Hippocampal formation (tissue), 2 donors: ENCODE measurements around the gene ZFYVE21.

Experiments
- DNase-seq, 2 donors: peaks; one replicate each; lab custom pipeline; 2025; lab: John Stamatoyannopoulos, UW

Gene ZFYVE21

DNA sequence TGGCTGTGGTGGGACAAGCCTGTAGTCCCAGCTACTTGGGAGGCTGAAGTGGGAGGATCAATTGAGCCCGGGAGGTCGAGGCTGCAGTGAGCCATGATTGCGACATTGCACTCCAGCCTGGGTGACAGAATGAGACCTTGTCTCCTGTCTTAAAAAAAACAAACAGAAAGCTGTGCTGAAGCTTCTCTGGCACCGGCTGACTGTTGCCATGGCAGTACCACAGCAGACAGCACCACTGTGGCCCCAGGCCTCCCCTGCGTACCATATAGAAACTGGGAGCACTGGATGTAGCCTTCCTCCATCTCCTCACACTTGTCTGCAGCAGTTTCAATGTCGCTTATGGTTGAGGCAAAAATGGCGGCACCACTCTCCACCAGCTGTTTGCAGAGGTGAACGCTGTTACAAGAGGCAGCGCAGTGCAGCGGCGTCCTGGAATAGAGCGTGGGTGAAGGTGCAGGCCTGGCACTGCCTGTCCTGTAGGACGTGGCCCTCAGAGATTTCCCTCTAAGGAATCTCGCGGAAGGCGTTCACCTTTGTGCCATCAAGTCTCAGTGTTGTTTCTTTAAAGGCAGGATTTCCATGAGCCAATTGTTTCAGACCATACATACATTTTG lies 21.9 kb downstream of the ZFYVE21 start:
- DNase-seq, result no peak

DNA sequence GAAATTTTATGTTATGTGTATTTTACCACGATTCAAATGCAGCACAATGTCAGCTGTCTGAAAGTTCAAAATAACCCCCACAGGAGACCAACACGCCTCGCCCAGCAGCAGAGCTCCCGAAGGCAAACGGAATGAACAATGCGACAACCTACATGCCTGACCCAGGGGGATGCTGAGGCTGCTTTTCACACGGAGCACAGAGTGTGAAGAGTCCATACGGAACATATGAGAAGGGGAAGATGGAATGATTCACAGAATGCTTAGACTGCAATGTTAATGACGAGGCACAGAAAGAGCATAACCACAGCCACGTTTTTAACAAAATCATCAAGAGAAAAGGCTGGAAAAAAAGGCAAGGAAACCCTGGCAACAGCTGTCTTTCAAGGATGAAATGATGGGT lies 22.6 kb downstream of the ZFYVE21 start:
- DNase-seq, result no peak

DNA sequence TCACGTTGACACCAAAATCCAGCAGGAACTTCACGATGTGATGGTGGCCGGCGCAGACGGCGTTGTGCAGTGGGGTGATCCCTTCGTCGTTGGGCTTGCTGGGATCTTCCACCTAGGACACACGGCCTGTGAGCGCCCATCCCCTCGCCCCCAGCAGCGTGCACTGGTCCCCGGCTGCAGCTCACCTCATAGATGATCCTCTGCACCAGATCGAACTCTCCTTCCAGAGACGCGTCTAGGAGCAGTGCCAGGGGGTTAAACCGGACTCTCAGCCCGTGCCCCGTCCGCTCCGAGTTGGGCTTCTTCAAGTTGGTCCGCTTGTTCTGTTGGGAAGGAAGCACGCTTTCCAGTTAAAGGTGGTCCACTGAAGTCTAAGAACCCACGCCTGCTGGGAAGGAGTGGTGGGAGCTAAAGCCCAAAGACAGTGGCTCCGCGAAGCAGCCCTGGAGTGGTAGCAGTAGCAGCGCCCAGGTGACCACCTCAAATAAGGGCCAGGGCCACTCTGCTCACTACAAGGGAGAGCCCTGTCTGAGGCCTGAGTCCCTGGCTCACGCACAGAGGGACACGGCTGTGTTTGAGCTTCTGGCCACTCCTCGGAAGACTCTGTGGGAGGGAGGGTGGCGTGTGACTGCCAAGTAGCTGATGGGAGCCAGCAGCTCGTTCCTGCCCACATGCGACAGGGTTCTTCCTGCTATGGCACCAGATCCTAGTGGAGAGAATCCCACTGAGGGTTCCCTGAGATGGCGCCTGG lies 23.3 kb downstream of the ZFYVE21 start:
- no peak for DNase-seq

DNA sequence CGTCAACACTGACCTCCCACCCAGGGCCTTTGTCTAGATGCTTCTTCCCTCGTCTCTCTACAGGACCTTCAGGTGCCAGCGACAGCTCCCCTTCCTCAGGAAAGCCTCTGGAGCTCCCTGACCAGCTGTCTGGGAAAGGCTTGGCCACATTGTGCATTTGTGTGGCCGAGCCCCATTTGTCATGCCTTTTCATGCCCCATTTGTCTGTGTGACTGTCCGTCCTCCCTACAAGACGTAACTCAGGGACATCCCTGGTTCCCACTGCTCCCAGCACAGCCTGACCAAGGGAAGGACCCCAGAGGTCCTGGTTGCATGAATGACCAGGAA lies 23.8 kb downstream of the ZFYVE21 start:
- no peak for DNase-seq

DNA sequence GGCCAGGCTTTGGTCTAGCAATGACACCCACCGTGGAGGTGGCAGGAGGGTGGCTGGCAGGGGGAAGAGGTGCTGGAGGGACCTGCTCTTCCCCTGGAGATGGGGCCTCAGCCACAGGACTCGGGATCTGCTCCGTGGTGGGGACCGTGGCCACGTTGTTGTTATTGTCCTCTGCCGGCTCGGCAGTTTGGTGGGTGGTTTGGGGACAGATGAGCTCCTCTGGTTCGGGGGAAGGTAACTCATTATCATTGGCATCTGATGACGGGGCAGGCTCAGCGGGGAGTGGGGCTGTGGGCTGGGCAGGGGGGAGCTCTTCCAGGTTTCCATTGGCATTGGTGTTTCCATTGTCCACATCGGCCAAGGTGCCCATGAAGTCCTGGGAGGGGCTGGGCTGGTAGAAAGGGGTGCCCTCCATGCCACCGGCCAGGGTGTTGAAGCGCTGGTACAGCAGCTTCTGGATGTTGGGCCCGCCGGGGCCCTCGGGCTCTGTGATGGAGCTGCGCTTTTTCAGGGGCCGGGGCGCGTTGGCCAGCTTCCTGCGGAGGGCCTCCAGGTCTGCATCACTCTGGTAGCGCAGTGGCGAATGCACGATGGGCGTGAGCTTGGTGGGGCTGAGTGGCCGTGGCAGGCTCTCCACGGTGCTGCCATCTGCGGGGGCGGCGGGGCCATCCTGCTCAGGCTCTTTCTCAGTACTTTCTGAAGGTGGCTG lies 24.3 kb downstream of the ZFYVE21 start:
- DNase-seq, result no peak

DNA sequence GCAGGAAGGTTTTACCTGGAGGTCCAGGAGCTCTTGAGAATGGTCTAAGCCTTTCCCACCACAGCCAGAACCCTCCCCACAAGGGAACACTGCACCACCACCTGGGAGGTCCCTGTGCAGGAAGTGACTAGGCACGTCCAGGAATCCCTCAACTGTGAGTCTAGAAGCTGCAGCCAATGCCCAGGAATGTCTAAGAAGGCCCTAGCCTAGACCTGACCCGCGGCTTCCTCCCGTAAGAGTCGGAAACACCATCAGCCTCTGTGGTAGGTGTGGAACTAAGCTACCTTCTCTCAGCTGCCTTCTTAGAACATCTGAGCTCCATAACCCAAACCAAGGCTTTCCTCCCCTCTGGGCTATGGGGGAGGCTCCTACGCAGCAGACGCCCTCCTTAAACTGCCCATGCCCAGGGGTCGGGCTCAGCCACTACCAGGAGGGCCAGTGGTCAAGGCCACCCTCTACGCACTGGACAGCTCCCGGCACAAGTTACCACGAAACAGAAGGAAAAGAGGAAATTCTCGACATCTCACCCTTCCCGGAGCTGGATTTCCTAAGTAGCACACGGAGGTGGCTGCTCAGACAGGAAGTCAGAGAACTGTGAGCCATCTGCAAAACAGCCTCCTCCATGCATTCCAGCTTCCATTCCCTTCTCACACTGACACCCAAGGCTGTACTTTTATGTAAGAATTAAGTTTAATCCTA lies 25.5 kb downstream of the ZFYVE21 start:
- DNase-seq, result no peak

DNA sequence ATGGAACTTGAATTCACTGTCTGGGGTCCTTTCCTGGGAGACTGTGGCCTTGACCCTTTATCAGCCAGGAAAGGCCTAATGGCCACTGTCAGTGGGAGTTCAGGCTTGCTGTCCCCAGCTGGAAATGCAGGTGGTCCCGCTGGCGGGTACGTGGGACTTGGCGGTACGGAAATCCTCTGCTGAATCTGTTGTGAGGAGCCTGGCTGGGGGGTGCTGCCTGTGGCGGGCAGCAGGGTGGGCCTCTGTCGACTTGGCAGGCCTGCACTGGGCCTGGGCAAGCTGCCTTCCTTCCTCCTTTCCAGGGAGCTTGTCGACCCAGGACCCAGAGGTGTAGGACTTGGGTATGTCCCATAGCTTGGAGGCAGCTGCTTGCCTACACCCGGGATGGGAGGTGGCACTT lies 26.3 kb downstream of the ZFYVE21 start:
- no peak for DNase-seq

DNA sequence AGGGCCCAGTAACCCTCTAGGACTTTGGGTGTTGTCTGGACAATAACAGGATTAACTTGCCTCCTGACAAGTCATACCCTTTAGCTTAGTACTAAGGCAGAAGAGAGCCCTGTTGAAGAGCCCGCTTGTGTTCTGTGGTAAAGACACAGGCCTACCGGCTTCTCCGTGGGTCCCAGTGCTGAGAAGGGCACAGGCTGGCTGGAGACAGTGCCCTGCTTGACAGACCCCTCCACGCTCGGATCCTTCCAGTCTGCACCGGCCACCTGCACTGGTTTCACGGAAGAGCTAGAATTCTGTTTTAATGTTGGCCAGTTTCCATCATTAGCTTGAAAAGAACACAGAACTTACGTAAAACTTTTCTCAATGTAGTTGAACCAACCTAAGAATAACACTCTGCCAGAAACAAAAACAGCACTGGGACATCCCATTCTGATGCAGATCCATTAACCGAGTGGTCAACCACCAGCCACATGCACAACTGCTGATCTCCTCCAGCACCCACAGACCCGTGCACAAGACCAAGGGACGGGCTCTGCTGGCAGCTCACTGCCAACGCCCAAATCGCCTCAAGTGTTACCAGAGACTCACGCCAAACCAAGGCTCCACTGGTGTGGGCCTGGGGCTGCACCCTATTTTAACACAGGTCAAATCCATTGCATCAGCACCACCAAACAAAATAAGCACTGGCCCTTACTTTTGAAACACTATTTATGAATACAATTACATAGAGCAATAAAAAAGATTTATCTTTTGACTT lies 27.1 kb downstream of the ZFYVE21 start:
- no peak for DNase-seq

DNA sequence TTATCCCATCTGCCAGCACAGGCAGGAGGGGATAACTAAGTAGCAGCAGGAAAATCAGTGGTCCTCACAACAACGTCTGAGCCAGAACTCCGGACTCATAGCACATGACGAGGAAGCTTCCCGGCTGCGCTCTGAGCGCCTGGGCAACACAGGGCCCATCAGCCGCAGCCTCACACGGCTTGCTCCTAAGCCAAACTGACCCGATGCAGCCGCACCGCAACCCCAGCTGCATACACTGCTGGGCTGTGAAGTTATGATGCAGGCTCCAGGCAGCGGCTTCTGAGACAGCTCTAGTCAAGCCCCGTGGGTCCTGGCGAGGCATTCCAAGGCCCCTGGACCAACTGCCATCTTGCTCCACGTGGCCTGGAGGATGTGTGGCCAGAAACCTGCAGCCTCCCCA lies 28.1 kb downstream of the ZFYVE21 start:
- DNase-seq, result no peak

DNA sequence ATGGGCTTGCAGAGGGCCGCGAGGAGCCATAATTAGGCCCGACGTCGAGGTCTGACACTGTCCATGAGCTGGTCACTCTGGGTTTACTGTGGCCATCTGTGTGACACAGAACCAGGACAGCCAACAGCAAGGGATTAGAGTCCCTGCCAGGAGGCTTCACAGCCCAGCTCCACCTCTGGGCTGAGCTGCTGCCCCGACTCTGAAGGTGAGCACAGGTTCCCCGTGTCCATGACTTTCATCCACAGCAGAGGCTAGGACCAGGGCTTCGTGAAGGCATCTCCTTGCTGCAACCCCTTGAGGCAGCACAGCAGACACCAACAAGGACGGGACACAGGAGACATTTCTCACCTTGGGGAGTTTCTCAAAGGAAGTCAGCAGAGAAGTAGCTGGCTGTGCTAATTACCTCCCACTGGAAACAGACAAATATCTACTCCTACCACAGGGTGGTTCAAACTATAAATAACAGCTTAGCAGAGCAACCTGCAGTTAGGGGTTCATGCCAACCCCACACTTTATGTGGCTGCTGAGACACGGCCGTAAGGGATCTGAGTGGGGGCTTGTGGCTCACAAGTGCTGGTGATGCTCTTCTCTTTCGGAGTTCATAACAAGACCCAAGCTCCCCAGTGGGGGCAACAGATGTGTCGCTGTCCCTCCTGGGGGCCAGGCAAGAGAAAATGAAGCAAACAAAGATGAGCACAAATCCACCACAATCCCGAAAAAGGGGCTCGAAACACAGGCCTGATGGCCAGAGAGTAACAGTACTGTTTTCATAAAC lies 29.2 kb downstream of the ZFYVE21 start:
- DNase-seq, result no peak

DNA sequence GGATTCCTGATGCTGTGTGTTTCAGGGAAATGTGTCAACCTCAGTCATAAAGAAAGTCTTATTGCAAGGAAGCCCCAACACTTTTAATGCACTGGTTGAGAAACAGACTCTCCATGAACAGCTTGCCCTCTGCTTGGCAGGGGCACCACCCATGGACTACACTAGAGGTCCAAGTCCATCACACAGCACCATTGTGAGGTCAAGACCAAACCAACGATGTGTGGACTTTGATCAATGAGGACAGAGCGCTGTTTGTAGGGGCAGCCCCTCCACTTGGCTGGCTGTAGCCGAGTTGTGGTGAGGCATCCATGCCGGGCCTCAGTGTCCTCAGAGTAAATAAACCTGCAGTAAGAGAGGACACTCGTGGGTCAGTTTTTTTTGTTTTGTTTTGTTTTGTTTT lies 29.8 kb downstream of the ZFYVE21 start:
- no peak for DNase-seq

DNA sequence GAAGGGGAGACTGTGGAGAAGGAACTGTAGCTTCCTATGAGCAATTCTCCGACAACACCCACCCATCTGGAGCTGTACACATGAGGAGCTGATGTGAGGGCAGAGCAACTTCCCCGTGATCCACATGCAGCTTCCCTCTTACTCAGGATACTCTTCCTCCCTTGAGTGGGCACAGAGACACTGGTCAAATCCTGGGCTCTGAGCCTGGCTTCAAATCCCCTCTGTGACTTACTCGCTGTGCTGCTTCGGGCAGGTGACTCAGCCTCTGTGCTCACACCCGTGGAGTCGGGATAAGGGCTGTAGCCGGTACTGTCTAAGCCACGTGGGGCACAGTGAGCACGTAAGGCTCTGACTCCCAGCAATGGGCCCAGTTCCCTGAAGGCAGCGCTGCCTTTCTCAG lies 31.1 kb downstream of the ZFYVE21 start:
- no peak for DNase-seq

DNA sequence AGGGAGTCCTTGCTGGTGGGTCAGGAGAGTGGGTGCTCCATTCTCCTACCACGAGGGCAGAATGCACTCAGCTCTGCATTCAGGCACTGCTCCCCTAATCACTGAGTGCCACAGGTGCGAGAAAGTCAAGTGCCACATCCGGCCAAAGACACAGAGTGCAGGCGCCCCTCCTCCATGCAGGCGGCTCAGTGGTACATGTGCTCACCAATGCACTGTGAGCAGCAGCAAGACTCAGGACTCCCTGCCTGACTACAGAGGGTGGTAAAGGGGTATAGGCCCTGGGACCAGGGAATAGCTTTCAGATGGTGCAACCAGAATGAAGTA lies 32.9 kb downstream of the ZFYVE21 start:
- no peak for DNase-seq

DNA sequence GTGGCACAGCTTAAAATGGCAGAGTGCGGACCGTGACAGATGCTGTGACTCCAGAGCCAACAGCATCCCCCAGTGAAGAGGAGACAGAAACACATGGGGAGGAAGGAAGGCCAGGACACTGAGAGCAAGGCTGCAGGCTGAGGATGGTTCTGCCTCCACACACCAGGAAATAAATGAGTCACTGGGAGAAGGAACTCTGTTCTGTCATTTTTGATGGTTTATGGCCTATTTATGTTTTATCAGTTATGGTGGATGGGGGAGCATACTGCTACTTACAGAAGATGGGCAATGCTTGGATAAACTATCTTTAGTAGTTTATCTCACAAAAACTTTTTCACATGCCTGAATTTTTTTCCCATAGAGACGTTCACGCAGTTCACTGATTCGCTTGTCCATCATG lies 33.8 kb downstream of the ZFYVE21 start:
- no peak for DNase-seq

DNA sequence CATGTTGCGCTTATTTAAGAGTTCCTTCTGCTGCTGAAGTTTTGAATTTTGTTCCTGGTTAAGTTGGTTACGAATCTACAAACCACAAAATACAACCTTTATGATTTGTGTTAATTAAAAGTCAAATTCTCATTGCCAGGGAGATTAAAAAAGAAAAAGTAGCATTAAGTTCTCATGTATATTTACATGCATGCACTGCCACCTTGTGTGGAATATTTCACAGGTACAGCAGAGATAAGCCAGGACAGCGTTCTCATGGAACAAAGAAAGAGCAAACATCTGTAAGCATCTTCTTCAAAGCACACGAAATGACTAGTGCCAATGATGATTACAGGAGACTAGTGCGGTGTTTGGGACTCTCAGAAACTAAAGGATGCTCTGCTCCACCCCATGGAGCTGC lies 34.2 kb downstream of the ZFYVE21 start:
- no peak for DNase-seq

DNA sequence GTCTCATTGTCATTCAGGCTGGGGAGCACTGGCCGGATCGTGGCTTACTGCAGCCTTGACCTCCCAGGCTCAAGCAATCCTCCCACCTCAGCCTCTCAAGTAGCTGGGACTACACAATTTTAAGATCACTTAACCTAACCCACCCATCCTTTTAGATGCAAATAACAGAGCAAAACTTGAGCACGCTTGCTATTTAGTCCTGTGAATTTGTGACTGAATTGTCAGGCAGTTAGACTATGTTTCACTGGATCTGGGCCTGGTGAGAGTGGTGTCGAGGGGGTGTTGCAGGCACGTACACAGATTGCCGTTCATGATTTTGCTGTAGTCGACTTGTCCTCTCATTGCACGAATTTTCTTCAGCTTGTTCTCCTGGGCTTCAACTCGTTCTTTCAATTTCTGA lies 38.2 kb downstream of the ZFYVE21 start:
- no peak for DNase-seq

DNA sequence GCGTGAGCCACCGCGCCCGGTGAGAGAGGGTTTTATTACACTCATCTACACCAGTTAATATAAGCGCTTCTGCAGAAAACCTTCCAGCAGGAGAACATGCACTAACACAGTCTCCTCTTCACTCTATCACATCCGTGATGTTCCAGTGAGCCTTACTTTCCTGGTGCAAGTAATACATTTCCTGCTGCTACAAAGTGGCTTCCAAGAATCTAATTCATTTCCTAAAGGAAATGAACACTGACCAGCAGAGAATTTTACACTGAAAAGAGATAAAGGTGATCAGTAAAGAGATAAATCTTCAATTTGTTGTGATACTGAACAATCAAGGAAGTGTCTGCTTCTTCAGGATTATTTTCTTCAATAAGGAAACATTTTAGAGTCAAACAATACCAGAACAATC lies 39.5 kb downstream of the ZFYVE21 start:
- no peak for DNase-seq

DNA sequence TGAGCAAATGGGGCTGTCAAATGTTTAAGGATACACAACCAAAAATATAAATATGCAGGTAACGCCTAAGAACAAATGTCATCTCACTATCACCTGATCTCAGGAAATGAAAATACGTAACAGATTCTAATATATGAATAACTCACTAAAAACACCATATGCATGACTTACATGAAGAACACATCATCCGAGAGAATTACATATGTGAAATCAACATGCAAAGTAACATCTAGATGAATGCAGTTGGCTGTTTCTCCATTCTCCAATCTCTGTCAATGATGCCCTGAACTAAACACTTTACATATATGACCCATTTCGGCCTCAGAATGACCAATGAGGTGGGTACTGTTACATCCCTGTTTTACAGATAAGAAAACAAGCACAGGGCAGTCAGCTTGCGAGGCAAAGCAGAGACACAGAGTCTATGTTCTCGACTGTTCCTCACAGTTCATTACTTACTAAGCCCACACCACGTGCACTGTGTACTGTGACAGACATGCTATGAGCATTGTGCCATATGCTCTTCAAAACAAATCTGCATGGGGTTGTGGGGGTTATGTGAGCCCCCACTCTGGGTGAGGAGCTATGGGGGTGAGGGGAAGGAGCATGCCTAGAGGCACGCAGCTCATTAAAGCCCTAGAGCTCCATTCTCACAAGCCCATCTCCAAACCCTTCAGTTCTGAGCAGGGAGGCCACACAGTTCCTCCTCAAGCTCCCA lies 42.6 kb downstream of the ZFYVE21 start:
- no peak for DNase-seq

DNA sequence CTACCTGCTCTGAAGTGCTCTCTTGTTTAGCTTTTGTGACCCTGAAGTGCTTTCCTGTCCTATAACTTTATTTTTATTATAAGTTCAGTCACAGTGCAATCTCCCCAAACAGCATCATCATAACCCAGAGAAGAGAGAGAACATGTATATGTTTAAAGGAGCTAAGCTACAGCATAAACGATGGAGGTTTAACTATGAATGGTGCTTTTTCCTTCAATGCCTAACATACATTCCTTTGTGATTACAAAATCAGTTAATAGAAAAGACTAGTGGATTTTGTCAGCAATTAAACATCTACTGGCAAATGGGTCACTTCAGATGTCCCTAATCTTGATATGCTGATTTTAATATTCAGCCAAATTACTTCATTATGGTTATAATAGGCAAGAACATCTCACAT lies 46.4 kb downstream of the ZFYVE21 start:
- DNase-seq, result no peak

DNA sequence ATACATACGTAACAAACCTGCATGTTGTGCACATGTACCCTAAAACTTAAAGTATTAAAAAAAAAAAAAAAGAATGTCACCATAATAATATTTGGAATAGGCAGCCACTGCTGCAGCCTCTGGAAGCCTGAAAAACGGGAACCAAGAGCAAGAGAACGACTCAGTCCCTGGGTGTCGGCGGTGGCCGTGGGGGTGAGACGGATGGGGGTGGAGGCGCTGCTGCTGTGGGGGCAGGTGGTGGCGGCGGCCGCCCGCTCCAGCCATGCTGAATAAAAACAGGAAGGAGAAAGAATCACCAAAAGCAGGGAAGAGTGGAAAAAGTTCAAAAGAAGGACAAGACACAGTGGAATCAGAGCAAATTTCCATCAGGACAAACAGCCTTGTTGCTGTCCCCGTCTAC lies 46.9 kb downstream of the ZFYVE21 start:
- DNase-seq, result no peak
